22Rv1 (cell line): ENCODE results near the gene NUP62.

Source experiments
- ZFX ChIP-seq: fragments of 450-650 bp; IDR thresholded peaks from 2 replicates; pipeline ENCODE4 v1.6.1; 2017; ENCODE audit warnings: antibody characterized with exemption, borderline replicate concordance
- TF ChIP-seq, protein P1 (sequence below): fragments of 450-650 bp; IDR thresholded peaks from 2 replicates; pipeline ENCODE4 v1.5.1; 2017; ENCODE audit warnings: mild to moderate bottlenecking

DNA sequence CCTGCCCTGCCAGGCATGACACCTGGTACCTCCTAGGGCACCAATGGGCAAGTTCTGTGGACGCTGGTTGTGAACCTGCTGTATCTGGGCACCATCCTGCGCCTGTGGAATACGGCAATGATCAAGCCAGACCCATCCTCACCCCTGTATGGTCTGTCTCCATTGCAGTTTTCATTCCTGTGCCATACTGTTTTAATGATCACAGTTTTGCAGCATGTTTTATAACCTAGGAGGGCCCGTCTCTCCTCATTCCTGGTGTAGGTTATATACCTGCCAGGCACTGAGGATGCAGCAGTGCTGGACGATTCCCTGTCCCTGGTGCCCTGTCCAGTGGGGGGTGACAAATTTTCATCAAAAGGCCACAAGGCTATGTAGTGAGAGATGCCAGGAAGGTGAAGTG lies 46.2 kb downstream of the NUP62 start:
- TF ChIP-seq, protein P1, sequence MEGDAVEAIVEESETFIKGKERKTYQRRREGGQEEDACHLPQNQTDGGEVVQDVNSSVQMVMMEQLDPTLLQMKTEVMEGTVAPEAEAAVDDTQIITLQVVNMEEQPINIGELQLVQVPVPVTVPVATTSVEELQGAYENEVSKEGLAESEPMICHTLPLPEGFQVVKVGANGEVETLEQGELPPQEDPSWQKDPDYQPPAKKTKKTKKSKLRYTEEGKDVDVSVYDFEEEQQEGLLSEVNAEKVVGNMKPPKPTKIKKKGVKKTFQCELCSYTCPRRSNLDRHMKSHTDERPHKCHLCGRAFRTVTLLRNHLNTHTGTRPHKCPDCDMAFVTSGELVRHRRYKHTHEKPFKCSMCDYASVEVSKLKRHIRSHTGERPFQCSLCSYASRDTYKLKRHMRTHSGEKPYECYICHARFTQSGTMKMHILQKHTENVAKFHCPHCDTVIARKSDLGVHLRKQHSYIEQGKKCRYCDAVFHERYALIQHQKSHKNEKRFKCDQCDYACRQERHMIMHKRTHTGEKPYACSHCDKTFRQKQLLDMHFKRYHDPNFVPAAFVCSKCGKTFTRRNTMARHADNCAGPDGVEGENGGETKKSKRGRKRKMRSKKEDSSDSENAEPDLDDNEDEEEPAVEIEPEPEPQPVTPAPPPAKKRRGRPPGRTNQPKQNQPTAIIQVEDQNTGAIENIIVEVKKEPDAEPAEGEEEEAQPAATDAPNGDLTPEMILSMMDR, result no peak
- TF ChIP-seq ZFX, result no peak
